HG02938 (cell line): ENCODE data around the gene TCEAL4.

Experiments
- ATAC-seq: cut with Tn5 transposase; IDR thresholded peaks from one replicate; pipeline ENCODE4 v1.9.1; 2021; ENCODE audit warnings: mild to moderate bottlenecking, moderate library complexity; ENCODE audit not compliant: unreplicated experiment

TCEAL4 gene

GRCh38 chrX:103585411-103586313 lies at the start of gene TCEAL4:
Gene TCEAL4 (plus strand): TSS chrX:103585515. CDS start chrX:103586676, 1,161 bp downstream.
- peak; percentile 74 for ATAC-seq

GRCh38 chrX:103536071-103536470 lies 49.2 kb upstream of the TCEAL4 start:
- no peak for ATAC-seq

- no peak for ATAC-seq
These were observed 48.6 kb upstream of the TCEAL4 start for GRCh38 chrX:103536732-103537131.

GRCh38 chrX:103537871-103538387 lies 47.4 kb upstream of the TCEAL4 start:
- no peak for ATAC-seq

GRCh38 chrX:103538728-103539127 lies 46.6 kb upstream of the TCEAL4 start:
- ATAC-seq = no peak

- ATAC-seq = no peak
These were observed 45.6 kb upstream of the TCEAL4 start for GRCh38 chrX:103539695-103540094.

- ATAC-seq = no peak
These were observed 45.2 kb upstream of the TCEAL4 start for GRCh38 chrX:103540145-103540544.

GRCh38 chrX:103549916-103550315 lies 35.4 kb upstream of the TCEAL4 start:
- ATAC-seq = no peak

- no peak for ATAC-seq
These were observed 34.8 kb upstream of the TCEAL4 start for GRCh38 chrX:103550415-103551051.

- ATAC-seq = no peak
These were observed 33.1 kb upstream of the TCEAL4 start for GRCh38 chrX:103552236-103552635.

GRCh38 chrX:103554687-103555424 lies 30.5 kb upstream of the TCEAL4 start:
- ATAC-seq = peak; percentile 98

GRCh38 chrX:103556963-103557612 lies 28.2 kb upstream of the TCEAL4 start:
- no peak for ATAC-seq

- no peak for ATAC-seq
These were observed 25.1 kb upstream of the TCEAL4 start for GRCh38 chrX:103560256-103560655.

- no peak for ATAC-seq
These were observed 22.5 kb upstream of the TCEAL4 start for GRCh38 chrX:103562801-103563200.

GRCh38 chrX:103565197-103565596 lies 20.1 kb upstream of the TCEAL4 start:
- ATAC-seq = no peak

GRCh38 chrX:103565752-103566151 lies 19.6 kb upstream of the TCEAL4 start:
- no peak for ATAC-seq

- no peak for ATAC-seq
These were observed 14.2 kb upstream of the TCEAL4 start for GRCh38 chrX:103571121-103571520.

- ATAC-seq = no peak
These were observed 13.6 kb upstream of the TCEAL4 start for GRCh38 chrX:103571726-103572125.

GRCh38 chrX:103573202-103573601 lies 12.1 kb upstream of the TCEAL4 start:
- no peak for ATAC-seq

GRCh38 chrX:103584596-103584995 lies 719 bp upstream of the TCEAL4 start:
- ATAC-seq = no peak

- ATAC-seq = no peak
These were observed 965 bp downstream of the TCEAL4 start for GRCh38 chrX:103586314-103586646.
